ENCODE results near the gene MGA.
"Not testable (repeated sequence)": the region's sequence is repeated elsewhere in the genome, so short reads cannot be mapped to it uniquely, and the experiment has no call there.

Gene MGA

DNA sequence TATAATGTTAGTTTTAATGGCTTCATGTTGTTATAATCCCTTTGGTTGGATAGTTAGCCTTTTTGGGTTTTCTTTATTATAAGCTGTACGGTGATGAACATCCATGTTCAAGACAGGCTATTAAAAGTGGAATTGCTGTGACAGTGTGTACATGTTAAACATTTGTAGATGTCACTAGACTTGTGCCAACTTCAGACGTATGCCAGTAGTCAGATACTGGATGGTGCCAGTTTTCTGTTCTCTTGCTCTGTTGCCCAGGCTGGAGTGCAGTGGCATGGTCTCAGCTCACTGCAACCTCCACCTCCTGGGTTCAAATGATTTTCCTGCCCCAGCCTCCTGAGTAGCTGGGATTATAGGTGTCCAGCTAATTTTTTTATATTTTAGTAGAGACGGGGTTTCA, 54.1 kb downstream of the MGA start:
- DNase-seq (ENCODE audit: low read depth in 2 of 2): no peak

DNA sequence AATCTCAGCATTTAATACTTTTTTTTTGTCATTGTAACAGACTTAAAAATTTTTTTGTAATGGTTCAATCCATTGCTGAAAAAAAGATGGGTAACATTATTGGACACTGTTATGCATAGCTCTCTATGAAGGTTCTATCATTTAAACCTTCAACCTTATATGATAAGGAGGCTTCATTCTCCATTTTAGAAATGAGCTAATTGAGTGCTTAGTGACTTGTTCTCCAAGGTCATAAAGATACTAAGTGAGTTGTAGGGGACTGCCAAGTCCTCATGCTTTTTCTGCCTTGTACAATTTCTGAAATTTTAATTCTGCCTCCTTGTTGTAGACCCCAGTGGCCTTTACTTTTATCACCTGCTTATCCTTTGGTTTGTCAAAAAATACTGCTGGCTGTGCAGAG, 56.7 kb downstream of the MGA start:
- no peak for DNase-seq (ENCODE audit: low read depth in 2 of 2)

DNA sequence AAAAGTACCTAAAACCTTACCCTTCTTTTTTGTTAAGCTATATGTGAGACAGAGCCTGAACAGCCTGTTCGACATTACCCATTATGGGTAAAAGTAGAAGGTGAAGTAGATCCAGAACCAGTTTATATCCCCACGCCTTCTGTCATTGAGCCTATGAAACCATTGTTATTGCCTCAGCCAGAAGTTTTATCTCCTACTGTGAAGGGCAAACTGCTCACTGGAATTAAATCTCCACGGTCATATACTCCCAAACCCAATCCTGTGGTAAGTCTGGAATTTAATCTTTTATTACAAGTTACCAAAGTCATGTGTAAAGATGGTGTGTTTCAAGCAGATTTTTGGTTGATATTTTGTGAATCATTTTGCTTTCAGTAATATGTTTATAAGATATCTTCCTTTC, 66.9 kb downstream of the MGA start:
- DNase-seq (ENCODE audit: low read depth in 2 of 2): no peak

DNA sequence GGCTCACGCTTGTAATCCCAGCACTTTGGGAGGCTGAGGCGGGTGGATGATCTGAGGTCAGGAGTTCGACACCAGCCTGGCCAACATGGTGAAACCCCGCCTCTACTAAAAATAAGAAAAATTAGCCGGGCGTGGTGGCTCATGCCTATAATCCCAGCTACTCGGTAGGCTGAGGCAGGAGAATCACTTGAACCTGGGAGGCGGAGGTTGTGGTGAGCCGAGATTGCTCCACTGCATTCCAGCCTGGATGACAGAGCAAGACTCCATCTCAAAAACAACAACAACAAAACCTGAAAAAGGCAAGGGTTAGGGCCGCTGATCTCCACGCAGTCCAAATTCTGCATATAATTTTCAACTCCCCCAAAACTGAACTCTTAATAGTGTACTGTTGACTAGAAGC, 67.9 kb downstream of the MGA start:
- not testable (repeated sequence) for DNase-seq (ENCODE audit: low read depth in 2 of 2)

DNA sequence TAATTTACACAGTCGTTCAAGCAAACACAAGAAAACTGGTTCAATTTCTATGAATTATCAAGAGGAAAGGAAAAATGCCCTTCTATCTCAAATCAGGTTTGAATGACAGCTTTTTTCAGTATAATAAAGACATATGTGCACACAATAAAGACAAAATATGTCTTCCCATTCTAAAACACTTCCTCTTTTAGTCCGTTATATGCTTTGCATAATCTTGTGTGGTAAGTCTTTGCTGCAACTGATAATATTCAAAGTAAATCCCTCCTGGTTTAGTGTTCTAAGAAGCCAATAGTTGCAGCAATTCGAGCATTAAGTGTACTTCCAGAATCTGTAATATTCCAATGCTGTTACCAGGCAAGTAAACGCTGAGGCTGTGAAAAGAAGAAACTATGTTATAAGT, 70.3 kb downstream of the MGA start:
- no peak for DNase-seq (ENCODE audit: low read depth in 2 of 2)

DNA sequence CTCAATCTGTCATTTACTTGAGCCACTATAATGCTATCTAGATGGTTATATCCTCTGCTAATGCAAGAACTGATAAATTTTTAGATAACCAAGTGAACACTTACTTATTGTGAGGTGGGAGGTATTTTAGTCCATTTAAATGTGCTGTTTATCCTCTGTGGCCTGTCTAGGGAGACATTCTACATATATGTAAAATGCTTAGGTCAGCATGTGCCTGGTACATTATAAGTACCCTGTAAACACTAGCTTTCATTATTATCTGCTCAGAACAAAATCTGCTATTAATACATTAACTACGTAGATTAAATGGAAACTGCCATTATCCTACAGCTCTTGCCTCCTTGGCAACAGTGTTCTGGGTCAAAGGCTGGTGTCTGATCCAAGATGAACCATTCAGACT, 72.3 kb downstream of the MGA start:
- DNase-seq (ENCODE audit: low read depth in 2 of 2): no peak

DNA sequence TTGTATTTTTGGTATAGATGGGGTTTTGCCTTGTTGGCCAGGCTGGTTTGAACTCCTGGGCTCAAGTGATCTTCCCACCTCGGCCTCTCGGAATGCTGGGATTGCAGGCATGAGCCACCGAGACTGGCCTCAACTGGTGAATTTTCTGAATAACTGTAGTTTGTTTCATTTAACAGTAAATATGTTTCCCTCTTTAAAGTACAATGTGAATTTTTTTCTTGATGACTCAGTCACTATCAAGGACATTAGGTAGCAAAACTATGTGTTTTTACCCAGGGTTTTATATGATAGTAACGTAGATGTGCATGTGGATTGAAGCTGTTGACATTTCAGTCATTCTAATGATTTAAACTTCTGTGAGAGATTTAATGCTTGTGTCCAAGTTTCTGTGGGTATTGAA, 73.9 kb downstream of the MGA start:
- no peak for DNase-seq (ENCODE audit: low read depth in 2 of 2)

DNA sequence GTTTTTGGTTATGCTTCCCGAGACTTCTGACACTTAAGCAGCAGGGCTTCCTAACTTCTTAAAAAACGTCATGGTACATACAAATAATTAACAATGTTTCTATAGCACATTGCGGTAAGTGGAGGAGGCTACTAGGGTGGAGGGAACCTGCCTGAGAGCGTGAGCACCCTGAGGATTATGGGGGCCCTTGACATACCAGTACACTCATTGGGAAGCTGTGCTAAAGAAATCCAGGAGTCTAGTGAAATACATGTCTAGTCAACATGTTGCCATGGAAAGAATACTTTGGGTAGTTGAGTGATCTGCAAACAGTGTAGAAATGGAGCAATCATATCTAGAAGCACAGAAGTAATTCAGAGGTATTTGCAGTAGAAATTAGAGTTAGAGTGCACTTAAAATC, 74.8 kb downstream of the MGA start:
- no peak for DNase-seq (ENCODE audit: low read depth in 2 of 2)

DNA sequence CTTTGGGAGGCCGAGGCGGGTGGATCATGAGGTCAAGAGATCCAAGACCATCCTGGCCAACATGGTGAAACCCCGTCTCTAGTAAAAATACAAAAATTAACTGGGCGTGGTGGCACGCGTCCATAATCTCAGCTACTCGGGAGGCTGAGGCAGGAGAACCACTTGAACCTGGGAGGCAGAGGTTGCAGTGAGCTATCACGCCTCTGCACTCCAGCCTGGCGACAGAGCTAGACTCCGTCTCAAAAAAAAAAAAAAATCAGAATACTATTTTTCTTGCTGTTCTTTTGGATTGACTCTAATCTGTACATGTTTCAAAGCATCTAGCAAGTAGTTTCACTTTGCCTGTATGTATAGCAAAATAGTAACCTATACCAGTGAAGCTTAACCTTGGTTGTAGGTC, 75.3 kb downstream of the MGA start:
- DNase-seq (ENCODE audit: low read depth in 2 of 2): not testable (repeated sequence)

DNA sequence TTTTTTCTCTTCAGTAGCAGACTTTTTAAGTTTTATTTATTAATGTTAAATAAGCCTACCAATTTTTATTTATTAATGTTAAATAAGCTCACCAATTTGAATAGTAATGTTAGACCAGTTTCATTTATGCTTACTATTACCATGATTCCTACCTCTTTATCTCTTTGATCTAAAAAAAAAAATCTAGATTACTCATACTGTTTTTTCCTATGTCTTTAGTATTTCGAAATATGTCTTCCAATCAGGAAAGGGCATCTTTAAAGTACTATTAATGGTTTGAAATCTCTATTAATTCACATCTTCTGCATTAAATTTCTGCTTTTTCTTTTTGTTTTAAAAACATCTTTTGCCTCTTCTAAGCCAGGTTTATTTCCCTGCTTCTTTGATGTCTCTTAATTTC, 86.6 kb downstream of the MGA start:
- DNase-seq (ENCODE audit: low read depth in 2 of 2): no peak

DNA sequence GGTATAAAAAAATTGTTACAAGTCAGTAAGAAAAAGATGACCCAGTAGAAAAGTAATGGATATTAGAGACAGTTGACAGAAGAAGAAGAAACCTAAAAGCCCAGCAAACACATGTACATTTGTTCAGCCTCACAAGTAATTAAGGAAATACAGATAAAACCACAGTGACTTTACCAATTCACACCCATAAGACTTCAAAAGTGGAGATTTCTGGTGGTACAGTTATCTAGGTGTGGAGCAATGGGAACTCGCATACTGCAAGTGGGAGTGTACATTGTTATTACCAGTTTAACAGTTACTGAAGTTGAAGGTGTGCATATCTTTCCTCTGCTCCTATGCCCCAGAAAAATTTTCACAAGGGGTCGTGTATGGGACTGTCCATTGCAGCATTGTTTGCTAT, 96.0 kb downstream of the MGA start:
- no peak for DNase-seq (ENCODE audit: low read depth in 2 of 2)

DNA sequence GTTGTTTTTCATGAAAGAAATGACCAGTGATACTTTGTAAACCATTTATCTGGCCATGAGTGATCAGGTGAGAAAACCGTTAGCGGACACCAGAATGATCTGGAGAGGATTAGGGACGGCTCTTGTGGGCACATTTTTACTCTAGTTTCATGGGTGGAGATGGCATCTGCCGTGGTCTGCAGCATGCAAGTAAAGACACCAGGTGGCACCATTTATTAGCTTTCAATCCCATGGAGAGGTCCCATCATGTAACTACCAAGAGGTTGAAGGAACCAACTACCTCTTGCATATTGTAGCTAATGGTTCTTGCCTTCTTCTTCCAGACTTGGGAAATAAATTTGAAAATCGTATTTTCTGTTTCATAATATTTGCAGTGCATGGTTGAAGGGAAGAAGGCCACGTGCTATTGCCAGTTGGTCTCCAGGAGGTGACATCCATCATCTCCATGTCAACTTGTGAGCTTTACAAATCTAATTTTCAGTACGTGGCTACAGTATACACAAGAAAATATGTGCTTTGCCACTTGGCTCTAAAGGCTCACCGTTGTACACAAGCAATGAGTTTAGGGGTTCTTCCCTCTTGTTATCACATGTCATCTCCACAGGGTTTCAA, 112.6 kb downstream of the MGA start:
- DNase-seq (ENCODE audit: low read depth in 2 of 2): peak; percentile 13 to 23

DNA sequence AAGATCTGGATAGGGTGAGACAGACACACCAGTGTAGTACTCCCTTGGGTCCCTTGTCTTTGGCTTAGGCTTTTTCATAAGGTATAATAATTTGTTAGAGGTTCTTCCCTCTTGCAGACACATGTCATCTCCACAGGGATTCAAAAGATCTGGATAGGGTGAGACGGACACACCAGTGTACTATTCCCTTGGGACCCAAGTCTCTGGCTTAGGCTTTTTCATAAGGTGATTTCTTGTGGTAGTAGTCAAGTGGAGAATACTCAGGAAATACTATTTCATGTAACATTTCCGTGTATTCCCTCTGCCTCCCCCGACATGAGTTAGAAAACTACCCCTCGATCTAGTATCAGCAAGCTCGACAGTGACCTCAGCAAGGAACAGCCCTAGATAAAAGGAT, 113.1 kb downstream of the MGA start:
- no peak for DNase-seq (ENCODE audit: low read depth in 2 of 2)

DNA sequence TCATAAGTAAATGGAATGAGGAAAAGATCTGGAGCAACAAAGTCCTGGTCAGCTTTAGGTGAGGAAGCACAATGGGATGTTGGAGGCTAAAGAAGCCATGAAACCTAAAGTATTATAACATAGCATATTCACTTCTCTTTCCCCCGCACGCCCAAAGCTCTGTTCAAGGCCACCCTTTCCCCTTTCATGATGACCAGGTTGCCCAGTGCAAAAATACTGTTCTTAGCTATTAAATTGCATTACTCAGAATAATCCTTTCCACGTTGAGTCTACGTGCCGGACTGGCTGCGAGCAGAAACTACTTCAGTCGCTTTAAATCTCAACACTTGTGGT, 113.5 kb downstream of the MGA start:
- no peak for DNase-seq (ENCODE audit: low read depth in 2 of 2)

DNA sequence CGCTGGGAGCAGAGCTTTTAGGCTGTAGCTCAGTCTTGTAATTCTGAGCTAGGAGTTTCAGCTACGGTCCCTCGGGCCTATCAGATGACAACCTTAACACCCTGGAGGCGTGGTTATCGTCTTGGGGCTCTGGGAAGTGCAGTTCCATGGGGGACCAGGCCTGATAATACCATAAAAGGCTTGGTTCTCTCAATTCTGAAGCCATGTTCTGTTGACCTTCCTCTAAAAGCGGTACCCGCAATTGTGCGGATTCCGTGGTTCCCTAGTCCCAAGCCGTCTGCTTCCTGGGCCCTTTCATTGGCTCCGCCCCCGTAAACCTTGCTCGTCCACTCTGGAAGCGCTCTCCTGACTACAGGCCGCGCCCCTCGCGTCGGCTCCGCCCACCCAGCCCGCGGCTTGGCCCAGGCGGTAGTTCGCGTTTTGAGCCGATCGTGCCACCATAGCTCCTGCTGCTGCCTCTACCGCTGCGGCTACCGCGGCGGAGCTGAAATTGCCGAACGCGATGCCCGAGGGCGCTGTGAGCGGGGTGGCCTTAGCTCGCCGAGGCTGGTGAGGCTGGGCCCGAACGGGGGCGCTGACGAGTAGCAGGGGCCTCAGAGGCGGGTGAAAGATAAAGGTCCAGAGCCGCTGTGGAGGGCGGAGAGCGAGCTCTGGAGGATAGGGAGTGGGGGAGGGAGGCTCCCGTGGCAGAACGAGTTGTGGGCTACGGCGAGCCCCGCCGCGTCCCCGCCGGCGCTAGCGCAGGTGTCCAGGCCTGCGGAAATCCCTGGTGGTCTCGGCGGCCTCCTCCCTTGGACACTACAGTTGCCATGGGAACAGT, 114.1 kb downstream of the MGA start, which contains the start of gene MAPKBP1:
MAPKBP1 (plus strand) TSS at position 423 of the 820 bp plus-strand sequence. CDS start 792 bp downstream, outside the sequence.
- DNase-seq (ENCODE audit: low read depth in 2 of 2): peak; percentile 95 to 96

DNA sequence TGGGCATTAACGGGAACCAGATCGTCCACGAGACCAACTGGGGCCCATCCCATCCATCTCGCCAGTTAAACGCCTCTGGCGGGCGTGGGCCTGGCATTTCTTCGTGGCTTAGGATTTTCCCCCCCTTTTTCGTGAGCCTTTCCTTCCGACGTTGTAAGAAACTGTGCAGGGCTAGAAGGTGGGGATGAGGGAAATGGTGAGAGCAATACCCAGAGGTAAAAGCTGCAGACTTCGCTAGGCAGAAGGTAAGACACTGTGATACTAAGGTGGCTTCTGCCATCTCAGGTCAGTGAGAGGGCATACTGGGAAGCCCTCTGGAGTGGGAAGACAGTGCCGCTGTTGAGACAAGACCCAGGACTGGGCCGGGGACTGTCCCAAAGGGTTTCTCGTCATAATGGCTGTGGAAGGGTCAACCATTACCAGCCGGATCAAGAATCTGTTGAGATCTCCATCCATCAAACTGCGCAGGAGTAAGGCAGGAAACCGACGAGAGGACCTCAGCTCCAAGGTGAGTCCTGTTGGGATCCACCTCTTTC, 114.7 kb downstream of the MGA start:
- DNase-seq (ENCODE audit: low read depth in 2 of 2): no peak

DNA sequence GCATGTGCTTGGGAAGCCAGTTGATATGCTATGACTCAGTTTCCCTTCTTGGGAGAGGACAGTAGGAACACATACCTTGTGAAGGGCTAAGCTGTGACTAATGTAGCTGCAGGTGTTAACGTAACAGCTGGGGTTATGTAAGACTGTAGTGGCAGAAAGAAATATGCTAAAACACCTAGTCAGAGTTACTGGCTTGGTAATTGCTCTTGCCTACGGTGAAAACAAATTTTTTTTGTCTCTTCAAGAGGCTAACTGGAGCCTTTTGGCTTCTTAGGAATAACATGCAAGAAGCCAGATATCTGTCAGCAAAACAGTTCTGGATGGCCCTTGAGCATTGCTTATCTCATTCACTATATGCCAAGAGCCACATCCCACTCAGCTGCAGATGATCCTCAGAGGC, 115.4 kb downstream of the MGA start:
- DNase-seq (ENCODE audit: low read depth in 2 of 2): no peak

DNA sequence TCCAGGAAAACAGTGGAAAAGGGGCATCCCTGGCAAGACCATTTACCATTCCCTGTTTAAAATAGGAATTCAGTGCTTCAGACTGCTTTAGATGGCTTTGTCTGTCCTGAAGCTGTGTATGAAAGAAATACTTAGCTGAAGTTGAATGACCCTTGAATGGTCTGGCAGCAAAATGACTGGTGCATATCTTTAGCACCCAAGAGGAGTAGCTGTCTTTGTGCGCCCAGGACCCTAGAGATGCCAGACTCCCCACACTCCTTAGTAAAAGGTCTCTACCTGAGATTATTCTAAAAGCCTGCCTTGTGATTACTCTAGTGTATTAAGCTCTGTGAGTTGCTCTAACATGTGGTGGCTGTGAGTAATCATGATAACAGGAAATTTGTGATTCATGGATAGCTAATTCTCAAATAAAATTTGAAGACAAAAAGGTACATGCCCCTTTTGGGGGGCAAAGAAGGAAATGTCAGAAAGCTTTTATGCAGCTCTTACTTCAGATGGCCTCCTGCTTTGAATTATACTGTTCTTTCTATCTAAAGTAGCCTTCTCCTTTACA, 117.3 kb downstream of the MGA start:
- DNase-seq (ENCODE audit: low read depth in 2 of 2): no peak

DNA sequence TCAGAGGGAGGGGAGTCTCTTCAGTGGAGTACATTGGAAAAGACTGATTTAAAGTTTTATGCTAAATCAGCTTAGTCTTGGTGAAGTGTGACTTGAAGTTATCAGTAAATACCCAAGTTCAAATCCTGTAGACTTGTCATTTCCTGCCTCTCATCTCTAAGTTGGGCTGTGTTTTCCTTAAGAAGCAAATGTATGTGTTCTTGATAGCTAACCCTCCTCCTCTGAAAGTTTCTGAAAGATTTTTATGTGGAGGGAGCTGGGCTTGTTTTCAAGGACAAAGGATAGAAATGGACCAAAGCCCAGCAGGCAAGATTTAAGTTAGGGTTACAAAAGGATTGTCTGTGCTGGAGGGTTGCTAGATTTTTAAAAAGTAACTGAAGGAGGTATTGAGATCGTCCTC, 118.3 kb downstream of the MGA start:
- no peak for DNase-seq (ENCODE audit: low read depth in 2 of 2)

DNA sequence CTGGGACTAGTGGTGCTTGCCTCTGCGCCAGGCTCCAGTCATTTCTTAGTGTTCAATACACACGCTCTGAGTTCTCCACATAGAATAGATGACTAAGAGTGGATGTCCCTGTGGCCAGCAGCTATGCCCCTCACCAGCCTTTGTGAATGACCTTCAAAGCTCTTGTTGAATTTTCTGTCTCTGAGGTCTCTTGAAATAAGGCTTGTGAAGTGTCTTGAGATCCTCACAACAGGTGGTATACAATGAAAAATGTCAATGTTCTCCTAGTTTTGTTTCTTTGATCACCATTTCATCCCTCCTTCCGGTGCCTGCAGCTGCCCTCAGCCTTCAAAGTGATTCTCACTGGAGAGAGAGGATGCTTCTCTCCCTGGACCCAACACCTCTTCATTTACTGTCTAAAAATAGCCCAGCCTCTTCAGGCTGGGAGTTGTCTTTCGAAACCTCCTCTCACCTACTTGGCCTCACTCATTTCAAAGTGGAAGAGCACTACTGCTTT, 119.5 kb downstream of the MGA start:
- no peak for DNase-seq (ENCODE audit: low read depth in 2 of 2)

DNA sequence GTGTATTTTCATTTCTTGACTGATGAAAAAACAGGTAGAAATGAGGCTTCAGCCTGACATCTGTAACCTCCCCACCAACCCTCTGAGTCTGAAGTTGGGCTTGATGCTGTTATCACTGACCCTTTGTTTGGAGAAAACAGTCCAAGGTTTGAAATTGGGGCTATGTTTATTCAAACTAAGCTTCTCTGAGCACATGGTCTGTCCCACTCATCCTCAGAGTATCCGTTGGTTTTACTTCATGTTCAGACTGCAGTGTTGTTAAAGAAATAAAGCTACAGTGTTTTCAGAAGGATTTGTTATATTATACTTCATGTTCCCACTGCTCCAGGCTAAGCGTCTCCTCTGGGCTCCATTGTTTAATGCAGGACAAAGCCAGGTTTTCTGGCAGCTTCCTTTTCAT, 120.1 kb downstream of the MGA start:
- DNase-seq (ENCODE audit: low read depth in 2 of 2): no peak

DNA sequence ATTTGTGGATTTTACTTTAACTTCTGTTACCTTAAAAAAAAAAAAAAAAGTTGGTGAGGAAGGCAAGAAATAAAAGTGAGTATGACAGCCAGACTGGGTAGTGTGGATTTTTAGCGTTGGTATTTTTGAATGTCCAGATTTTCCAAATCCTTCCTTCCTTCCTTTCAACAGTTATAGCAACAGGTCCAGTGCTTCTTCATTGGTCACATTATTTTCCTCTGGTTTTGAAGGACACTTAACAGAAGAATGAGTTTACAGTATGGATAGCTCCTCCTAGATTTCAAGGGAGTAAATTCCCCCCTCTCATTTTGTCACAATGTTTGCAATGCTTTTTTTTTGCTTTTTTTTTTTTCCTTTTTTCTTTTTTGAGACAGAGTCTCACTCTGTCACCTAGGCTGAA, 120.5 kb downstream of the MGA start:
- no peak for DNase-seq (ENCODE audit: low read depth in 2 of 2)
